Tibial nerve (tissue), 4 donors: ENCODE results near the gene MAT1A. TPM values are rescaled to one million over a fixed set of nuclear protein-coding genes. Genes with fewer than 3 reads are reported as not detected.

Experiments used
- DNase-seq, 2 donors: peaks; one replicate each; pipeline ENCODE4 v3.0.0-alpha.2; 2019; ENCODE audit warnings: low spot score in 2 of 2
- H3K27ac ChIP-seq, 4 donors: fragments of 200-600 bp; sonication (generic) in 3 of 4; one replicate each; pipeline ENCODE4 v1.5.1; 2017 to 2019; ENCODE audit warnings: mild to moderate bottlenecking in 1 of 4
- H3K27me3 ChIP-seq, 2 donors: fragments of 200-600 bp; sonication (generic) in 1 of 2; one replicate each; pipeline versions ENCODE4 v1.5.1 to v1.6.0; 2017 to 2019
- H3K36me3 ChIP-seq, 3 donors: fragments of 200-600 bp; sonication (generic); one replicate each; pipeline ENCODE4 v1.5.1; 2018 to 2019
- H3K4me1 ChIP-seq, 4 donors: fragments of 200-600 bp; sonication (generic) in 3 of 4; one replicate each; pipeline ENCODE4 v1.5.1; 2017 to 2019
- H3K4me3 ChIP-seq, 4 donors: fragments of 200-600 bp; sonication (generic) in 3 of 4; one replicate each; pipeline ENCODE4 v1.5.1; 2017 to 2019; ENCODE audit warnings: mild to moderate bottlenecking in 1 of 4, moderate library complexity in 1 of 4
- H3K9me3 ChIP-seq, 4 donors: fragments of 200-600 bp; sonication (generic) in 3 of 4; one replicate each; pipeline ENCODE4 v1.5.1; 2017 to 2019
- CTCF ChIP-seq, 5 experiments: fragments of 200-600 bp in 3 of 5; fragments of 450-650 bp in 2 of 5; sonication (generic) in 3 of 5; IDR thresholded peaks; one replicate each; pipeline ENCODE4 v1.5.1; 2016 to 2019; ENCODE audit warnings: antibody characterized with exemption in 5 of 5, mild to moderate bottlenecking in 3 of 5, moderate library complexity in 2 of 5
- EP300 ChIP-seq, 2 donors: sonication (generic); formaldehyde crosslinking; IDR thresholded peaks; one replicate each; pipeline ENCODE4 v1.6.1; 2017; ENCODE audit warnings: antibody characterized with exemption in 2 of 2, mild to moderate bottlenecking in 1 of 2
- POLR2A ChIP-seq, 2 donors: fragments of 450-650 bp; IDR thresholded peaks; one replicate each; pipeline ENCODE4 v1.6.1; 2017; ENCODE audit warnings: antibody characterized with exemption in 2 of 2, mild to moderate bottlenecking in 2 of 2, moderate library complexity in 2 of 2
- whole genome bisulfite sequencing, 2 donors: methylation state at CpG; one replicate each; pipeline ENCODE4 v1.1.5; 2018; 5-methylcytosine and 5-hydroxymethylcytosine counted together
- total RNA-seq, 4 donors: library from RNA; depleted of rRNA; stranded (reverse); fragments of >200 nt; gene quantifications; one replicate each; pipeline ENCODE4 v1.1.0, GENCODE V29; 2016

The MAT1A gene
- total RNA-seq, 4 donors from 2014 or later, result not detected

- DNase-seq, result no peak
These were observed 3.3 kb upstream of the MAT1A start for GRCh38 chr10:80292607-80293239.

GRCh38 chr10:80290474-80291220, 1.2 kb upstream of the MAT1A start:
- H3K27me3 ChIP-seq, result no peaks in the 10 kb centered on the region
- TF ChIP-seq EP300 (IDR thresholded peaks at IDR 0.05) (no peak), POLR2A (IDR thresholded peaks at IDR 0.05) (no peak), CTCF (IDR thresholded peaks at IDR 0.05) (no peak)
- H3K4me1 ChIP-seq, result no peaks in the 10 kb centered on the region
- no peak overlapping the region for H3K27ac ChIP-seq
- no peak overlapping the region for H3K4me3 ChIP-seq
- no peak for DNase-seq
- no peaks in the 10 kb centered on the region for H3K36me3 ChIP-seq
- H3K9me3 ChIP-seq, result peaks cover 0 to 7% (median 0%) of the 10 kb centered on the region in 4 donors
- 39 to 48% methylated on average over 4 of the region's 4 CpGs for WGBS, 2 donors

More at GRCh38 chr10:80292607-80293239, 3.3 kb upstream of the MAT1A start:
- H3K4me3 ChIP-seq, result no peak overlapping the region
- H3K9me3 ChIP-seq, result peaks cover 0 to 25% (median 0%) of the 10 kb centered on the region in 4 donors
- H3K36me3 ChIP-seq, result no peaks in the 10 kb centered on the region
- WGBS, 2 donors, result 71 to 80% methylated on average over 6 of the region's 6 CpGs
- no peak overlapping the region for H3K27ac ChIP-seq
- H3K27me3 ChIP-seq, result no peaks in the 10 kb centered on the region
- no peaks in the 10 kb centered on the region for H3K4me1 ChIP-seq
- TF ChIP-seq EP300 (IDR thresholded peaks at IDR 0.05) (no peak), CTCF (IDR thresholded peaks at IDR 0.05) (no peak), POLR2A (IDR thresholded peaks at IDR 0.05) (no peak)

- Histone ChIP-seq H3K27ac (no peak overlapping the region), H3K4me1 (no peaks in the 10 kb centered on the region), H3K9me3 (no peaks in the 10 kb centered on the region), H3K27me3 (no peaks in the 10 kb centered on the region), H3K4me3 (no peak overlapping the region), H3K36me3 (no peaks in the 10 kb centered on the region)
- TF ChIP-seq CTCF (IDR thresholded peaks at IDR 0.05), result no peak
- no peak for TF ChIP-seq EP300 (IDR thresholded peaks at IDR 0.05)
- no peak for TF ChIP-seq POLR2A (IDR thresholded peaks at IDR 0.05)
- 86 to 89% methylated on average over 5 of the region's 5 CpGs for WGBS, 2 donors
- no peak for DNase-seq
These were observed 609 bp downstream of the MAT1A start for GRCh38 chr10:80288849-80289248.

GRCh38 chr10:80284522-80284921, 4.9 kb downstream of the MAT1A start:
- H3K4me1 ChIP-seq, result no peaks in the 10 kb centered on the region
- TF ChIP-seq CTCF (IDR thresholded peaks at IDR 0.05) (no peak), POLR2A (IDR thresholded peaks at IDR 0.05) (no peak), EP300 (IDR thresholded peaks at IDR 0.05) (no peak)
- no peaks in the 10 kb centered on the region for H3K36me3 ChIP-seq
- no peaks in the 10 kb centered on the region for H3K9me3 ChIP-seq
- no peaks in the 10 kb centered on the region for H3K27me3 ChIP-seq
- no peak overlapping the region for H3K27ac ChIP-seq
- 86 to 100% methylated on average over 1 of the region's 1 CpG for WGBS, 2 donors
- no peak overlapping the region for H3K4me3 ChIP-seq
- DNase-seq, result no peak

GRCh38 chr10:80283536-80284199, 5.8 kb downstream of the MAT1A start:
- no peaks in the 10 kb centered on the region for H3K27me3 ChIP-seq
- WGBS, 2 donors, result 87 to 90% methylated on average over 14 of the region's 14 CpGs
- DNase-seq, result no peak
- no peak overlapping the region for H3K27ac ChIP-seq
- no peak for TF ChIP-seq POLR2A (IDR thresholded peaks at IDR 0.05)
- TF ChIP-seq CTCF (IDR thresholded peaks at IDR 0.05), result no peak
- TF ChIP-seq EP300 (IDR thresholded peaks at IDR 0.05), result no peak
- no peaks in the 10 kb centered on the region for H3K9me3 ChIP-seq
- no peaks in the 10 kb centered on the region for H3K36me3 ChIP-seq
- no peak overlapping the region for H3K4me3 ChIP-seq
- no peaks in the 10 kb centered on the region for H3K4me1 ChIP-seq
